Body of pancreas (tissue), 4 donors: Measurements from ENCODE around the gene PHACTR3.

ENCODE experiments used
- POLR2A ChIP-seq, 3 donors: fragments of 450-650 bp; IDR thresholded peaks; one replicate each; pipeline ENCODE4 v1.6.1; 2016; ENCODE audit warnings: antibody characterized with exemption in 3 of 3, mild to moderate bottlenecking in 2 of 3
- TF ChIP-seq, protein P1 (sequence below), 7 experiments: fragments of 450-650 bp in 4 of 7; fragments of 200-600 bp in 3 of 7; sonication (generic) in 3 of 7; IDR thresholded peaks; one replicate each; pipeline ENCODE4 v1.5.1; 2016 to 2019; ENCODE audit warnings: antibody characterized with exemption in 7 of 7

DNA sequence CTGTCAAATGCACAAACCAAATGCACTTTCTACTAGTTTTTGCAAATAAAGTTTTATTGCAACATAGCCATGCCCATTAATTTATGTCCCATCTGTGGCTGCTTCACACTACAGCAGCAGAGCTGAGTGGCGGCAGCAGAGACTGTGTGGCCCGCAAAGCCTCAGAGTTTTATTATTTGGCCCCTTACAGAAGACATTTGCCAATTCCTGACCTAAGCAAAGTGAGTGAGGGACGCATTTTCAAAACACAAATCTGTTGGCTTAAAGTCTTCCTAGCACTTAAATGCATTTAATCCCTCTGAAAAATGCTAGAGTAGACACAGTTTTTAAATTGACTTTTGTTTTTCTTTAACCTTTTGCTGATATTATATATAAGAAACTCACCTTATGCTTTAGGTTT, 126.4 kb downstream of the PHACTR3 start:
- no peak for TF ChIP-seq POLR2A (IDR thresholded peaks at IDR 0.05)
- TF ChIP-seq, protein P1, sequence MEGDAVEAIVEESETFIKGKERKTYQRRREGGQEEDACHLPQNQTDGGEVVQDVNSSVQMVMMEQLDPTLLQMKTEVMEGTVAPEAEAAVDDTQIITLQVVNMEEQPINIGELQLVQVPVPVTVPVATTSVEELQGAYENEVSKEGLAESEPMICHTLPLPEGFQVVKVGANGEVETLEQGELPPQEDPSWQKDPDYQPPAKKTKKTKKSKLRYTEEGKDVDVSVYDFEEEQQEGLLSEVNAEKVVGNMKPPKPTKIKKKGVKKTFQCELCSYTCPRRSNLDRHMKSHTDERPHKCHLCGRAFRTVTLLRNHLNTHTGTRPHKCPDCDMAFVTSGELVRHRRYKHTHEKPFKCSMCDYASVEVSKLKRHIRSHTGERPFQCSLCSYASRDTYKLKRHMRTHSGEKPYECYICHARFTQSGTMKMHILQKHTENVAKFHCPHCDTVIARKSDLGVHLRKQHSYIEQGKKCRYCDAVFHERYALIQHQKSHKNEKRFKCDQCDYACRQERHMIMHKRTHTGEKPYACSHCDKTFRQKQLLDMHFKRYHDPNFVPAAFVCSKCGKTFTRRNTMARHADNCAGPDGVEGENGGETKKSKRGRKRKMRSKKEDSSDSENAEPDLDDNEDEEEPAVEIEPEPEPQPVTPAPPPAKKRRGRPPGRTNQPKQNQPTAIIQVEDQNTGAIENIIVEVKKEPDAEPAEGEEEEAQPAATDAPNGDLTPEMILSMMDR (IDR thresholded peaks at IDR 0.05), result no peak
